Activated naive CD8-positive, alpha-beta T cell treated with anti-CD3 and anti-CD28 coated beads, Interleukin-2, amount 10 ng/mL, durations not matched to agents 7 days and 5 days (primary cell): ENCODE results near the gene ULBP2. TPM values are rescaled to one million over a fixed set of nuclear protein-coding genes. Genes with fewer than 3 reads are reported as not detected.
"Not testable (repeated sequence)": the region's sequence is repeated elsewhere in the genome, so short reads cannot be mapped to it uniquely, and the experiment has no call there.

Source experiments
- ATAC-seq: fragments of 150-1000 bp; cut with Tn5 transposase; one replicate; pipeline ENCODE4 v1.10.0; 2021; ENCODE audit warnings: low read depth, moderate library complexity
- POLR2A ChIA-PET: fragments of 350-600 bp; sonication (Branson Sonifier 250); formaldehyde crosslinking; loops from one replicate; lab custom pipeline; 2021; ENCODE audit warnings: antibody characterized with exemption; lab: Charles Lee
- DNase-seq: peaks from one replicate; pipeline ENCODE4 v3.0.0; 2021
- H3K27ac Mint-ChIP-seq: one replicate; pipeline ENCODE4 v1.8.0; 2022; ENCODE audit warnings: mild to moderate bottlenecking, mixed read lengths
- H3K27me3 Mint-ChIP-seq: one replicate; pipeline ENCODE4 v1.8.0; 2022; ENCODE audit warnings: mild to moderate bottlenecking, moderate library complexity, mixed read lengths
- H3K36me3 Mint-ChIP-seq: one replicate; pipeline ENCODE4 v1.8.0; 2021; ENCODE audit warnings: mild to moderate bottlenecking, mixed read lengths
- H3K4me1 Mint-ChIP-seq: one replicate; pipeline ENCODE4 v1.8.0; 2021; ENCODE audit warnings: mixed read lengths
- H3K4me3 Mint-ChIP-seq: one replicate; pipeline ENCODE4 v1.8.0; 2022; ENCODE audit warnings: mild to moderate bottlenecking, moderate library complexity, mixed read lengths
- H3K9me3 Mint-ChIP-seq: one replicate; pipeline ENCODE4 v1.8.0; 2021; ENCODE audit warnings: mixed read lengths
- total RNA-seq, 2 experiments: library from RNA; stranded (reverse); gene quantifications; one replicate each; pipeline ENCODE4 v1.2.3, GENCODE V29; 2021

ULBP2 gene
- total RNA-seq, 2 experiments from 2014 or later, result 0.53 to 0.60 TPM

- POLR2A ChIA-PET, H3K36me3 Mint-ChIP-seq, DNase-seq, H3K9me3 Mint-ChIP-seq, H3K4me3 Mint-ChIP-seq, H3K27ac Mint-ChIP-seq, H3K4me1 Mint-ChIP-seq, ATAC-seq: not testable (repeated sequence)
- H3K27me3 Mint-ChIP-seq, result peaks cover 81% of the 10 kb centered on the region
These were observed 11.6 kb downstream of the ULBP2 start for GRCh38 chr6:149953390-149953789.

DNA sequence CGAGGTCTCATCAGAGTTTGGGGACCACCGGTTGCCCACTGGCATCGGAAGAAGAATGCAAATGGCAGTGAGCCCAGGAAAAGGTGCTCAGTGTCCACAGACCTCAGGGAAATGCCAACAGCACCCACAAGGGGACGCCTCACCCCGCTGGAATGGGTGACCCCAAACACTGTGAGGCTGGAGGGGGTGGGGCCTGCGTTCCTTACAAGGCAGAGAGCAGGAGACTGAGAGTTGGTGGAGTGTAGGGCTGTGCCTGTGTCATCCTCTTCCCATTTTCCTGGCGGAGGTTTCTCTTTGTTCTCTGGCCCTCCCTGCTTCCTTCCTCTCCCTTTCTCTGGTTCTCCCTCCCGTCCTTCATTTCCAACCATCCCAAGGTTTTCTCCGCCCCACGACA is 12.1 kb downstream of the ULBP2 start:
- POLR2A ChIA-PET, result not testable (repeated sequence)
- H3K4me3 Mint-ChIP-seq, result peak overlapping the region; percentile 31

GRCh38 chr6:149954328-149954983 is 12.6 kb downstream of the ULBP2 start:
- H3K4me1 Mint-ChIP-seq, H3K27ac Mint-ChIP-seq, H3K9me3 Mint-ChIP-seq, DNase-seq, H3K36me3 Mint-ChIP-seq, POLR2A ChIA-PET: not testable (repeated sequence)
- H3K4me3 Mint-ChIP-seq, result peak overlapping the region; percentile 31
- H3K27me3 Mint-ChIP-seq, result peaks cover 81% of the 10 kb centered on the region
- peak; percentile 35 for ATAC-seq

More for the DNA sequence above, 12.1 kb downstream of the ULBP2 start:
- peak; percentile 88 for ATAC-seq
- DNase-seq, H3K27ac Mint-ChIP-seq, H3K4me1 Mint-ChIP-seq, H3K9me3 Mint-ChIP-seq, H3K36me3 Mint-ChIP-seq: not testable (repeated sequence)
- peaks cover 80% of the 10 kb centered on the region for H3K27me3 Mint-ChIP-seq

- H3K27ac Mint-ChIP-seq, DNase-seq, H3K9me3 Mint-ChIP-seq, H3K36me3 Mint-ChIP-seq, H3K4me1 Mint-ChIP-seq, POLR2A ChIA-PET, ATAC-seq: not testable (repeated sequence)
- peak overlapping the region; percentile 65 for H3K4me3 Mint-ChIP-seq
- peaks cover 81% of the 10 kb centered on the region for H3K27me3 Mint-ChIP-seq
These were observed 13.3 kb downstream of the ULBP2 start for GRCh38 chr6:149954984-149955653.

GRCh38 chr6:149955654-149956317 is 14.0 kb downstream of the ULBP2 start:
- DNase-seq, ATAC-seq, H3K9me3 Mint-ChIP-seq, POLR2A ChIA-PET, H3K36me3 Mint-ChIP-seq, H3K4me1 Mint-ChIP-seq, H3K4me3 Mint-ChIP-seq, H3K27ac Mint-ChIP-seq: not testable (repeated sequence)
- H3K27me3 Mint-ChIP-seq, result peaks cover 81% of the 10 kb centered on the region

DNA sequence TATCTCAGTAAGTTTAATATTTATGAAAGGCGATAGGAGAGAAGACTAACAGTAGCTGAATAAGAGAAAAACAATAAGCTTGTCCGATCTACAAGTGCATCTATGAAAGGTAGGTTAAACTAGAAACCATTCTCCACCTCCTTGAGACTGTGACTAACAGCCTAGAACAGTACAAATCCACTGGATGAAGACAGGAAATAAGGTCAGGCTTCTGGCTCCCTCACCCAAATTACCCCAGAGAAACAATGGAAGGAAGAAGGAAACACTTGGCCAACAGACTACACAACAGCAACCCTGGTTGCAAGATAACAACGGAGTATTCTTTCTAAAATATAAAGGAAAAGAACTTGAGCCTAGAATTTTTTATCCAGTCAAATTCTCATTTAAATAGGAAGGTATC is 16.3 kb downstream of the ULBP2 start:
- peaks cover 80% of the 10 kb centered on the region for H3K27me3 Mint-ChIP-seq
- H3K4me1 Mint-ChIP-seq, H3K4me3 Mint-ChIP-seq, H3K36me3 Mint-ChIP-seq, H3K27ac Mint-ChIP-seq, DNase-seq, H3K9me3 Mint-ChIP-seq, POLR2A ChIA-PET, ATAC-seq: not testable (repeated sequence)

GRCh38 chr6:149959806-149960205 is 18.0 kb downstream of the ULBP2 start:
- H3K36me3 Mint-ChIP-seq, ATAC-seq, DNase-seq, POLR2A ChIA-PET, H3K9me3 Mint-ChIP-seq, H3K4me3 Mint-ChIP-seq, H3K27ac Mint-ChIP-seq: not testable (repeated sequence)
- H3K27me3 Mint-ChIP-seq, result peaks cover 86% of the 10 kb centered on the region
- H3K4me1 Mint-ChIP-seq, result peaks cover 18% of the 10 kb centered on the region

DNA sequence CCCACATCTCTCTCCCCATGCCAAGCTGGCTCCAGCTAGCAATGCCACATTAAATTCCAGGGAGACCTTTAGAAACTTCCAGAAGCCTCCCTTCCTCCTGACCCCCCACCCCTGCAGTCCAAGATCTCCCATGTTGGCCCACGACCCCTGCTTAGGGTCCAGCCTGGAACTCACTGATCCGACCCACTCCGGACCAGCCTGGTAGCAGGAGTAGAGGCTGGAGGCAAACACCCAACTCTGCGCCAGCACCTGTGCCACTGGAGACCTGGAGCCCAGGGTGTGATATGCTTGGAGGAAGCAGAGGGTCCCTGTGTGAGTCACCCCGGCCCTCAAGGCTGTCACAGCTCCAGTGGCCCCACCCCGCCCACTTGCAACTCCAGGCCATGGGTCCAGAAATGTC is 18.7 kb downstream of the ULBP2 start:
- Mint-ChIP-seq H3K27me3 (peaks cover 87% of the 10 kb centered on the region), H3K27ac (no peak overlapping the region), H3K4me1 (peaks cover 19% of the 10 kb centered on the region), H3K9me3 (no peaks in the 10 kb centered on the region), H3K36me3 (no peaks in the 10 kb centered on the region), H3K4me3 (no peak overlapping the region)
- POLR2A ChIA-PET, result no interaction called here
- no peak for ATAC-seq
- no peak for DNase-seq

GRCh38 chr6:149961728-149962425 is 20.1 kb downstream of the ULBP2 start:
- H3K4me3 Mint-ChIP-seq, result no peak overlapping the region
- ATAC-seq (no peak), DNase-seq (no peak)
- peaks cover 83% of the 10 kb centered on the region for H3K27me3 Mint-ChIP-seq
- no peak overlapping the region for H3K27ac Mint-ChIP-seq
- no peaks in the 10 kb centered on the region for H3K9me3 Mint-ChIP-seq
- POLR2A ChIA-PET, result no interaction called here
- peaks cover 20% of the 10 kb centered on the region for H3K4me1 Mint-ChIP-seq
- no peaks in the 10 kb centered on the region for H3K36me3 Mint-ChIP-seq

DNA sequence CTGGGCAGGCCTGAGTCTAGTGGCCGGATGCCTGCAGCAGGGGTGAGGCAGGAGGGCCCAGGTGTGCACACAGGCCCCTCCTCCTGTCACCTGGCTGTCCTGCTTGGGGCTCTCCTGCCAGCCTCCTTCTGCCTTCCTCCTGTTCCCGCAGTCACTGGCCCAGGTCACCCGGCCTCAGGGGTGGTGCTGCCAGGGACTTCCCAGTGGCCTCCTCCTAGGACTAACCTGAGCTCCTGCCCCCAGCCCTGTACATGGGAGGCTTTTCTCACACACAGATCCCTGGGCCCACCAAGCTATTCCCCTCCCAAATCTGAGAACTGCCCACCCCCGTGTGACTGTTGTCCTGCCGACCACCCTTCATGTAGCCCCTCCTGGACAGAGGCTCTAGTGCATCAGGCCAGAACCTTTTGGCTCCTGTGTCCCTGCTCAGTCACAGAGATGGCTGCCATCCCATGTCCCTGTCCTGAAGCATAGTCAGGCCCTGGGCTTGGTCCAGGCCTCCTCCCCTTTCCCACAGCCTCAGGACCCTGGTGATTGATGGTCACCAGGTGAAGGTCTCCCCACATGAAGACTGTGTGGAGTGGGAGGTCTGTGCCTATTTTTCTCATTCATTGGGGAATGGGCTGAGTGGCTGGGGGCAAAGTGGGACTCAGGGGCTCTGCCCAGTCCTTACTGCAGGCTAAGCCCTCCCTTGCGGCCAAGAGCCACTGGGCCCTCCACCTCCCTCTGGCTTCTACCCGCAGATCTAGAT is 20.8 kb downstream of the ULBP2 start:
- Mint-ChIP-seq H3K4me3 (peak overlapping the region; percentile 92), H3K27ac (peak overlapping the region; percentile 88), H3K36me3 (no peaks in the 10 kb centered on the region), H3K4me1 (peaks cover 20% of the 10 kb centered on the region), H3K27me3 (peaks cover 85% of the 10 kb centered on the region), H3K9me3 (no peaks in the 10 kb centered on the region)
- POLR2A ChIA-PET, result no interaction called here
- DNase-seq, result no peak
- no peak for ATAC-seq

- H3K27me3 Mint-ChIP-seq, result peaks cover 85% of the 10 kb centered on the region
- H3K4me1 Mint-ChIP-seq, result peaks cover 20% of the 10 kb centered on the region
- POLR2A ChIA-PET, result no interaction called here
- peak; percentile 48 for DNase-seq
- H3K4me3 Mint-ChIP-seq, result peak overlapping the region; percentile 92
- ATAC-seq, result peak; percentile 26
- H3K27ac Mint-ChIP-seq, result peak overlapping the region; percentile 88
- H3K9me3 Mint-ChIP-seq, result no peaks in the 10 kb centered on the region
- H3K36me3 Mint-ChIP-seq, result no peaks in the 10 kb centered on the region
These were observed 21.3 kb downstream of the ULBP2 start for GRCh38 chr6:149963212-149963461.

- DNase-seq (peak; percentile 86), ATAC-seq (peak; percentile 78)
- H3K4me1 Mint-ChIP-seq, result peaks cover 20% of the 10 kb centered on the region
- POLR2A ChIA-PET, result no interaction called here
- H3K4me3 Mint-ChIP-seq, result peak within 1 kb of the TSS; percentile 92
- H3K36me3 Mint-ChIP-seq, result no peaks in the 10 kb centered on the region
- no peaks in the 10 kb centered on the region for H3K9me3 Mint-ChIP-seq
- peak within 1 kb of the TSS; percentile 88 for H3K27ac Mint-ChIP-seq
- peaks cover 84% of the 10 kb centered on the region for H3K27me3 Mint-ChIP-seq
These were observed 21.9 kb downstream of the ULBP2 start, which contains the start of gene ULBP1 for GRCh38 chr6:149963462-149964307. ULBP1 (plus strand) TSS chr6:149963943; CDS start chr6:149964050, 107 bp downstream.
